A549 (cell line): Measurements from ENCODE around the gene UBE2D1. TPM values are rescaled to one million over a fixed set of nuclear protein-coding genes. Genes with fewer than 3 reads are reported as not detected.

Experiments
- ATAC-seq, 2 experiments: fragments of 200-7000 bp in 1 of 2; fragments of >200 bp in 1 of 2; cut with Nextera tagmentation in 1 of 2; cut with Tn5 transposase in 1 of 2; 3 replicates each; pipeline versions ENCODE4 v1.8.0 to v1.9.1; 2018 to 2020; ENCODE audit warnings: mild to moderate bottlenecking in 1 of 2, moderate library complexity in 1 of 2
- CTCF ChIA-PET: fragments of 300-600 bp; sonication (Branson Sonifier 250); formaldehyde crosslinking; extraction: SDS; loops from one replicate; lab custom pipeline; 2021; ENCODE audit warnings: antibody characterized with exemption, inconsistent platforms; lab: Yijun Ruan, JAX
- POLR2A ChIA-PET: fragments of 350-600 bp; formaldehyde crosslinking; extraction: SDS; loops from one replicate; lab custom pipeline; 2021; ENCODE audit warnings: antibody characterized with exemption, inconsistent platforms; lab: Yijun Ruan, JAX
- DNase-seq, 2 experiments: peaks; one replicate each; pipeline versions ENCODE4 v3.0.0 to v3.0.0-alpha.2; 2011 to 2016; ENCODE audit warnings: low read depth in 1 of 2, low spot score in 1 of 2
- FAIRE-seq: peaks from 2 replicates; lab custom pipeline; 2011; peaks lifted over from hg19 to GRCh38; lab: Jason Lieb, UNC
- H3K27ac ChIP-seq, 2 experiments: fragments of >200 bp; sonication (Bioruptor Twin); formaldehyde crosslinking; 3 replicates each; pipeline ENCODE4 v1.5.1; 2016 to 2017
- H3K4me1 ChIP-seq: fragments of >200 bp; sonication (Bioruptor Twin); formaldehyde crosslinking; 3 replicates; pipeline ENCODE4 v1.6.1; 2016
- H3K4me2 ChIP-seq: fragments of >200 bp; sonication (Bioruptor Twin); formaldehyde crosslinking; 3 replicates; pipeline ENCODE4 v1.6.1; 2016
- H3K4me3 ChIP-seq: fragments of >200 bp; sonication (Bioruptor Twin); formaldehyde crosslinking; 3 replicates; pipeline ENCODE4 v1.5.1; 2016
- H3K9me3 ChIP-seq: fragments of >200 bp; sonication (Bioruptor Twin); formaldehyde crosslinking; 3 replicates; pipeline ENCODE4 v1.6.1; 2016
- CBX2 ChIP-seq: fragments of 200-600 bp; sonication (generic); IDR thresholded peaks from 2 replicates; pipeline ENCODE4 v1.6.1; 2016; ENCODE audit warnings: low read depth, mild to moderate bottlenecking, borderline replicate concordance
- CBX8 ChIP-seq: fragments of 200-600 bp; sonication (generic); IDR thresholded peaks from 2 replicates; pipeline ENCODE4 v1.6.1; 2016
- CEBPB ChIP-seq, 2 experiments: fragments of >200 bp in 1 of 2; sonication (Bioruptor Twin) in 1 of 2; formaldehyde crosslinking in 1 of 2; IDR thresholded peaks; 2 replicates each; pipeline ENCODE4 v1.6.1; 2012 to 2016
- CHD2 ChIP-seq: fragments of 150-350 bp; IDR thresholded peaks from 2 replicates; pipeline ENCODE4 v1.6.1; 2014; ENCODE audit warnings: low read length; ENCODE audit not compliant: partially characterized antibody
- CHD4 ChIP-seq: fragments of 200-600 bp; sonication (generic); IDR thresholded peaks from 2 replicates; pipeline ENCODE4 v1.6.1; 2016; ENCODE audit warnings: antibody characterized with exemption, mild to moderate bottlenecking, borderline replicate concordance
- EHF ChIP-seq: fragments of 250-450 bp; sonication (Bioruptor Pico); IDR thresholded peaks from 2 replicates; pipeline ENCODE4 v1.5.0; 2020; ENCODE audit warnings: mild to moderate bottlenecking
- EHMT2 ChIP-seq: fragments of 200-600 bp; sonication (generic); IDR thresholded peaks from 2 replicates; pipeline ENCODE4 v1.6.1; 2016; ENCODE audit warnings: antibody characterized with exemption, low read depth, mild to moderate bottlenecking, moderate library complexity
- EP300 ChIP-seq, 2 experiments: fragments of >200 bp; sonication (Bioruptor Twin); formaldehyde crosslinking; IDR thresholded peaks; 2 replicates in 1 of 2; 3 replicates in 1 of 2; pipeline ENCODE4 v1.6.1; 2016 to 2017
- FOSB ChIP-seq: fragments of 250-450 bp; sonication (Bioruptor Pico); IDR thresholded peaks from 2 replicates; pipeline ENCODE4 v1.5.0; 2020; ENCODE audit warnings: mild to moderate bottlenecking, moderate library complexity
- FOSL2 ChIP-seq, 2 experiments: fragments of 450-650 bp in 1 of 2; fragments of >200 bp in 1 of 2; sonication (Bioruptor Twin) in 1 of 2; formaldehyde crosslinking; IDR thresholded peaks; 2 replicates each; pipeline versions ENCODE4 v1.5.0 to v1.6.1; 2016 to 2020; ENCODE audit warnings: mild to moderate bottlenecking in 1 of 2, moderate library complexity in 1 of 2
- FOXS1 ChIP-seq: fragments of 250-450 bp; sonication (Bioruptor Pico); IDR thresholded peaks from 2 replicates; pipeline ENCODE4 v1.5.0; 2020; ENCODE audit warnings: mild to moderate bottlenecking, moderate library complexity
- HDAC2 ChIP-seq: fragments of 200-600 bp; sonication (generic); IDR thresholded peaks from 2 replicates; pipeline ENCODE4 v1.6.1; 2016
- HOXB13 ChIP-seq: fragments of 250-450 bp; sonication (Bioruptor Pico); IDR thresholded peaks from 2 replicates; pipeline ENCODE4 v1.5.0; 2020; ENCODE audit warnings: low read depth, mild to moderate bottlenecking, moderate library complexity
- KDM1A ChIP-seq: fragments of 200-600 bp; sonication (generic); IDR thresholded peaks from 2 replicates; pipeline ENCODE4 v1.6.1; 2016; ENCODE audit warnings: low read depth, mild to moderate bottlenecking
- KDM5A ChIP-seq: fragments of 200-600 bp; sonication (generic); IDR thresholded peaks from 2 replicates; pipeline ENCODE4 v1.6.1; 2016; ENCODE audit warnings: antibody characterized with exemption, mild to moderate bottlenecking
- MAFK ChIP-seq: fragments of 450-650 bp; IDR thresholded peaks from 2 replicates; pipeline ENCODE4 v1.6.1; 2014; ENCODE audit not compliant: partially characterized antibody
- POLR2A ChIP-seq: IDR thresholded peaks from 2 replicates; pipeline ENCODE4 v1.6.1; 2012; ENCODE audit warnings: mild to moderate bottlenecking, low read length
- RARB ChIP-seq: fragments of 250-450 bp; sonication (Bioruptor Pico); IDR thresholded peaks from 2 replicates; pipeline ENCODE4 v1.8.0; 2021; ENCODE audit warnings: mild to moderate bottlenecking, moderate library complexity
- RFX5 ChIP-seq: fragments of 450-650 bp; IDR thresholded peaks from 2 replicates; pipeline ENCODE4 v1.7.1; 2014; ENCODE audit warnings: antibody characterized with exemption, mild to moderate bottlenecking, moderate library complexity
- SREBF2 ChIP-seq: fragments of 450-650 bp; IDR thresholded peaks from 2 replicates; pipeline ENCODE4 v1.6.1; 2014; ENCODE audit warnings: mild to moderate bottlenecking, moderate library complexity
- ZC3H11A ChIP-seq: fragments of 450-650 bp; IDR thresholded peaks from 2 replicates; pipeline ENCODE4 v1.6.1; 2014; ENCODE audit warnings: antibody characterized with exemption, mild to moderate bottlenecking
- WGBS: methylation state at CpG from one replicate; pipeline ENCODE4 v1.1.6; 2017; ENCODE audit errors: missing lambda C conversion rate; 5-methylcytosine and 5-hydroxymethylcytosine counted together
- polyA plus RNA-seq, 4 experiments: library from polyadenylated mRNA; depleted of rRNA in 3 of 4; stranded (reverse); fragments of >200 nt; fragmentation: RNase III in 1 of 4; extraction: RNeasy Plus Mini Kit Qiagen cat#74134 plus additional on column Dnase treatment in 1 of 4; gene quantifications; 2 replicates in 3 of 4; 3 replicates in 1 of 4; pipeline ENCODE4 v1.2.3, GENCODE V29; 2011 to 2017
- TF ChIP-seq, protein P1 (sequence below): IDR thresholded peaks from 2 replicates; pipeline ENCODE4 v1.6.1; 2012
- TF ChIP-seq, protein P2 (sequence below): fragments of 250-450 bp; sonication (Bioruptor Pico); IDR thresholded peaks from 2 replicates; pipeline ENCODE4 v1.5.0; 2020; ENCODE audit warnings: low read depth, mild to moderate bottlenecking, moderate library complexity

The UBE2D1 gene
- polyA plus RNA-seq, 2 of the 4 experiments (the other 2 are of a cell fraction): 18.1 to 40.5 TPM

DNA sequence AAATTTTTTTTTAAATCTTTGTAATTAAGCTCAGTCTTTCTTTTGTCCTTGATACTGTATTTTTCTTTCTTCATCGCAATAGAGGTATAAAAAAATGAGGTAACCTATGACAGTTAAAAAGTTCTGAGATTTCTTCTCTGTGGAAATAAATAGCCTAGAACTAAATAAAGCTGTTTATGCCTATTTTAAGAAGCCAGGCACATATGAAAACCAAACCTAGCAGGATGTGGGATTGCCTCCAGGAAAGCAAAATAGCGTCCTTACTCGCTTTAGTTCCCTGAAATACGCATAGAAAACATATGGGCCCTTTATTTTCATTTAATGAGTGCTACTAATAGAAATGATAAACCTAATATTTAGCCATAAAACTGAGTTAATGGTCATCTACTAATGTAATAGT is 6.6 kb downstream of the UBE2D1 start:
- 93% methylated on average over 4 of the region's 4 CpGs for WGBS
- no peak overlapping the region for H3K4me2 ChIP-seq
- ATAC-seq (no peak), DNase-seq (no peak), FAIRE-seq (no peak)
- H3K4me1 ChIP-seq: peaks cover 5% of the 10 kb centered on the region; the same call in 2 of the 3 replicates
- CTCF ChIA-PET: interaction anchor here (0.9 to 1.6 kb wide), 3 partner anchors 26 to 50 kb away, joined by 3 to 4 read pairs (median 4); no protein-coding TSS in a partner anchor
- H3K27ac ChIP-seq: no peak overlapping the region
- H3K9me3 ChIP-seq: no peaks in the 10 kb centered on the region
- H3K4me3 ChIP-seq: no peak overlapping the region
- TF ChIP-seq HOXB13 (CRISPR knock-in tag) (no peak), EHMT2 (no peak)
- TF ChIP-seq, protein P1, sequence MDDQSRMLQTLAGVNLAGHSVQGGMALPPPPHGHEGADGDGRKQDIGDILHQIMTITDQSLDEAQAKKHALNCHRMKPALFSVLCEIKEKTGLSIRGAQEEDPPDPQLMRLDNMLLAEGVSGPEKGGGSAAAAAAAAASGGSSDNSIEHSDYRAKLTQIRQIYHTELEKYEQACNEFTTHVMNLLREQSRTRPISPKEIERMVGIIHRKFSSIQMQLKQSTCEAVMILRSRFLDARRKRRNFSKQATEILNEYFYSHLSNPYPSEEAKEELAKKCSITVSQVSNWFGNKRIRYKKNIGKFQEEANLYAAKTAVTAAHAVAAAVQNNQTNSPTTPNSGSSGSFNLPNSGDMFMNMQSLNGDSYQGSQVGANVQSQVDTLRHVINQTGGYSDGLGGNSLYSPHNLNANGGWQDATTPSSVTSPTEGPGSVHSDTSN: no peak
- POLR2A ChIA-PET: no interaction called here

DNA sequence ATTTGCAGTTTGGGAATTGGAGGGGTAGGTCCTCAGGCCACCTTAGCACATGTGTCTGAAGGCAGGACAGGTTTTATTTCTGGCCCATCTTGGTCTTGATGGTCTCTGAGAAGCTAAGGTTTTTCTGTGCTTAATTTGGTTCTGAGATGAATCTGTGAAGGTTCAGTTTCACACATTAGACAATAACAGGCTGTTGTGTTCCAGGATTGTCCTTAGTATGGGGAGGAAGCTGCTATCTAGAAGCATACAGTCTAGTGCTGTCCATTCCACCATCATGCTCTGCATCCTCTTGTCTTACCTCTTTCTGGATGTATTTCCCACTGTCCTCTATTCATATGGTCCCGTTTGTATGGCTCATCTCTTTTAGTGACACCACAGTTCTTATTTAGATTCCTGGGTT is 7.1 kb downstream of the UBE2D1 start:
- no peak overlapping the region for H3K27ac ChIP-seq
- CTCF ChIA-PET: interaction anchor here (0.6 to 1.6 kb wide), 4 partner anchors 10 to 51 kb away, joined by 3 to 5 read pairs (median 4); no protein-coding TSS in a partner anchor
- no peak for ATAC-seq
- no peaks in the 10 kb centered on the region for H3K4me1 ChIP-seq
- WGBS: 94% methylated on average over 1 of the region's 1 CpG
- H3K9me3 ChIP-seq: no peaks in the 10 kb centered on the region
- no peak for TF ChIP-seq HDAC2
- no peak for TF ChIP-seq CHD4
- no peak for TF ChIP-seq EHF (CRISPR knock-in tag)
- no peak for TF ChIP-seq FOSL2 (IDR thresholded peaks at IDR 0.05)
- TF ChIP-seq FOSL2 (CRISPR knock-in tag; IDR thresholded peaks at IDR 0.05): no peak
- no peak for TF ChIP-seq CBX8
- TF ChIP-seq EP300 (IDR thresholded peaks at IDR 0.05): no peak
- no peak for TF ChIP-seq KDM5A
- no peak for TF ChIP-seq RARB (CRISPR knock-in tag)
- no peak for TF ChIP-seq SREBF2
- POLR2A ChIA-PET: no interaction called here
- no peak for DNase-seq
- no peak overlapping the region for H3K4me2 ChIP-seq
- no peak overlapping the region for H3K4me3 ChIP-seq
- FAIRE-seq: peak; percentile 28

DNA sequence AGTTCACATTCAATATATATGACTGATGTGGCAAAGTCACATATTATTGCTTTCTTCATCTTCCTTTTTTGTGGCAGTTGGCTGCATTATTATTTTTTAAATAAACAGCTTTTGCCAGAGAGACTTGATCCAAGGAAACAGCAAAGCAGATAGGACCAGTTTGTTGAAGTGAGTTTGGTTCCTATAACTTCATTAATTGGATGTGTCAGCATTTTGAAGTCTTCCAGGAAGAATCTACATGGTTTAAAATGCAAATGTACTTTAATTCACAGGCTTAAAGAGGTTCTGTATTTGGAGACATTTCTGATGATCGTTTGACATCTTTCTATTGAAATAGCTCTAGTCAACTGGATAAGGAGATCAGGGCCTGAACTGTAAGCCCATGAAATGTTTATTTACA is 13.2 kb downstream of the UBE2D1 start:
- H3K9me3 ChIP-seq: no peaks in the 10 kb centered on the region
- CTCF ChIA-PET: interaction anchor here (1.7 kb wide), 1 partner anchor 48 kb away, joined by 5 read pairs; no protein-coding TSS in a partner anchor
- no peak overlapping the region for H3K27ac ChIP-seq
- no peak overlapping the region for H3K4me3 ChIP-seq
- peak; percentile 87 for TF ChIP-seq MAFK
- no peak for TF ChIP-seq POLR2A
- ATAC-seq (no peak), FAIRE-seq (peak; percentile 80), DNase-seq (no peak)
- WGBS: 22% methylated on average over 1 of the region's 1 CpG
- H3K4me1 ChIP-seq: peaks cover 26% of the 10 kb centered on the region
- H3K4me2 ChIP-seq: peak overlapping the region; percentile 24; the same call in 2 of the 3 replicates
- POLR2A ChIA-PET: interaction anchor here (0.6 kb wide), 1 partner anchor 22 kb away, joined by 4 read pairs; no protein-coding TSS in a partner anchor

DNA sequence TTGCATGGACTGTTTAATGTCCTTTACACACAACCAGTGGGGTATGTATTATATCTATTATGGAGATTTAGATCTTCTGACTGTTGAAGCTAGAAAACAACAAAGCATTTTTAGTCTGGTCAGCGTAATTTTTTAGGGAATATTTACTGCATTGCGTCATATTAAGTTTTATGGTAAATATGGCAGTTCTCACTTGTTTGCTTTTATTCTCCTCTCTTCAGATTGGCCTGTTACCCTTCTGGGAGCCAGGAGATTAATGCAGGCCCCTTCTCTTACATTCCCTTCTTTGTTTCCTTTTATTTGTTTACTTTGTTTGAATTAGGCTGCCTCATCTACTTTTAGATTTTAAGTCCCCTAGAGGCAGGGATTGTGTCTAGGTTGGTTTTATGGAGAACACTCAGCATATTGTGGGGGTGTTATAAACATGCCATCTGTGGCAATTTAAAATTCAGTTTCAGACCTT is 13.8 kb downstream of the UBE2D1 start:
- Histone ChIP-seq H3K4me1 (peaks cover 30% of the 10 kb centered on the region), H3K27ac (no peak overlapping the region), H3K4me2 (peak overlapping the region; percentile 24; the same call in 2 of the 3 replicates), H3K4me3 (no peak overlapping the region), H3K9me3 (no peaks in the 10 kb centered on the region)
- no peak for FAIRE-seq
- TF ChIP-seq HDAC2 (no peak), CHD4 (no peak), CEBPB (IDR thresholded peaks at IDR 0.05) (peak; percentile 43 to 66; a peak in 3 of 4 replicates), FOSB (CRISPR knock-in tag) (no peak), ZC3H11A (no peak), CHD2 (no peak), KDM1A (no peak), MAFK (peak; percentile 84), RFX5 (no peak), FOSL2 (IDR thresholded peaks at IDR 0.05) (no peak), FOSL2 (CRISPR knock-in tag; IDR thresholded peaks at IDR 0.05) (no peak), FOXS1 (CRISPR knock-in tag) (no peak), CBX2 (no peak)
- TF ChIP-seq, protein P2, sequence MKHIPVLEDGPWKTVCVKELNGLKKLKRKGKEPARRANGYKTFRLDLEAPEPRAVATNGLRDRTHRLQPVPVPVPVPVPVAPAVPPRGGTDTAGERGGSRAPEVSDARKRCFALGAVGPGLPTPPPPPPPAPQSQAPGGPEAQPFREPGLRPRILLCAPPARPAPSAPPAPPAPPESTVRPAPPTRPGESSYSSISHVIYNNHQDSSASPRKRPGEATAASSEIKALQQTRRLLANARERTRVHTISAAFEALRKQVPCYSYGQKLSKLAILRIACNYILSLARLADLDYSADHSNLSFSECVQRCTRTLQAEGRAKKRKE (CRISPR knock-in tag): no peak
- WGBS: 74% methylated on average over 2 of the region's 2 CpGs
- ATAC-seq: no peak; a peak in 1 of 6 replicates
- ChIA-PET POLR2A (no interaction called here), CTCF (interaction anchor here (0.6 to 1.7 kb wide), 2 partner anchors 49 to 84 kb away, joined by 3 to 5 read pairs; no protein-coding TSS in a partner anchor)
- DNase-seq: peak in 1 of 2 experiments; percentile 10
